HG02943 (cell line): ENCODE data around the gene CLEC2B.
"Not testable (repeated sequence)": the region's sequence is repeated elsewhere in the genome, so short reads cannot be mapped to it uniquely, and the experiment has no call there.

Experiments
- ATAC-seq: cut with Tn5 transposase; IDR thresholded peaks from one replicate; pipeline ENCODE4 v1.9.1; 2021; ENCODE audit warnings: mild to moderate bottlenecking, low read depth, moderate library complexity; ENCODE audit not compliant: unreplicated experiment

The CLEC2B gene

DNA sequence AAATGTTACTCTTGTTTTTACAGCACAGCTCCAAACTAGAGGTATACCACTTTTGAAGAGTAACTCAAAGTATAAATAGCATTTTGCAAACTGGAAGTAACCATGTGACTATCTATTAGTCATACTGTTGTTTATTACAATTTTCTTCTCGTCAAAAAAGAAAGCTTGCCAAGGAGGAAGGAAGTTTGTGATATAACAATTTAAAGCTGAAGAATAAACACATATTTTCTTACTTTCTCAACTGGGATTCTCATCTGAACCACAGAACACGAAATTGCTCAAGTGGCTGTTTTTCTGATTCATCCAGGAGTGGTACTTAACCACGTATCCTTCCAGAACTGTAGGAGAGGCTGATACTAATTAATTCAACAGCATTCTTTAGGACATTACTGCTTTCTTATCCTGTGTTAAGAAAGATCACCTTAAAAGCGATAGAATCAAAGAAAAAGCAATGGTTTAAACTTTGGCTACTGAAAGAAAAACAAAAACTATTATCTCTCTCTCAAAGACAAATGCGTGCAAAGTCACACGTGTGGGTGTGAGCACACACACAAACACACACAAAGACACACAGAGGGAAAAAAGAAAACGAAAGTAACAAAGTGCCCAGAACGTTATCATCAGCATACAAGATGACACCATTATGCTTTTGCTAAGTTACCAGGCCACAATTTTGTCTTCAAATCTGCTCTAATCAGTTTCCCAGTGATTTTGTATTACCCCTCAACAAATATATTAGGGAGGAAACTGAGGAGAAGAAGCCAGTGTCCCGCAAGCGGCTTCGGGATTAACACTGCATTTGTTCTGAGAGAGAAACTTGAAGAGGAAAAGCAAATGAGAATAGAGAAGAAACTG lies at the start of gene CLEC2B:
Gene CLEC2B, minus strand, starts transcription at position 48 of the 855 bp plus-strand sequence.
- no peak for ATAC-seq

GRCh38 chr12:9911708-9912107 lies 42.6 kb upstream of the CLEC2B start:
- no peak for ATAC-seq

DNA sequence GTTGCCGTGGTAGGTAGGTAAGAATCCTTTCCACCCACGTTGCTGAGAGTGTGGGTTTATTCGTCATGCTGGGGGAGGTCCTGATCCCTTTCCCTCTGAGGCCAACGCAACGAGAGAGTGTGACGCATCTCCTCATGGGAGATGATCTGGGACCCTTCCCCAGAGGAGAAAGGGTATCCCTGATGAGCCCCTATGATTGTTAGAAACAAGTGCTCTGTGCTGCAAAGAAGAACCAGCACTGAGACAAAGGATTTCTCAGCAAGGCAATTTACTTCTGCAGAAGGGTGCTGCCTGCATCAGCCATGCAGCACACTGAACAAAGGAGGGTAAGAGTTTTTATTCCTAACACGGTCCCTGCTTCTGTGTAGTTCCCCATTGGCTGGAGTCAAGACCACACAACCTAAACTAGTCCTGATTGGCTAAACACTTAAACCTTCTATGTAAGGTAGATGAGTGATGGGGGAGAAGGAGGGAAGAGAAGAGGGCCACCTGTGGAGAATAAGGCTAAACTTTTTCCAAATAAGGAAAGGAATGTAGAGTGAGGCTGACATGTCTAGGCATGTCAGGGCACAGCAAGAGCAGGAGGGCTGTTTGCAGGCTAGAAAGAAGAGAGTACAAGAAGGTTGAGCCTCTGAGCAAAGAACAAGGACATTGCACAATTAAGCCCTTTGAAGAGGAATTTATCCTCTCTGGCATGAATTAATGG lies 41.7 kb upstream of the CLEC2B start:
- ATAC-seq: no peak

DNA sequence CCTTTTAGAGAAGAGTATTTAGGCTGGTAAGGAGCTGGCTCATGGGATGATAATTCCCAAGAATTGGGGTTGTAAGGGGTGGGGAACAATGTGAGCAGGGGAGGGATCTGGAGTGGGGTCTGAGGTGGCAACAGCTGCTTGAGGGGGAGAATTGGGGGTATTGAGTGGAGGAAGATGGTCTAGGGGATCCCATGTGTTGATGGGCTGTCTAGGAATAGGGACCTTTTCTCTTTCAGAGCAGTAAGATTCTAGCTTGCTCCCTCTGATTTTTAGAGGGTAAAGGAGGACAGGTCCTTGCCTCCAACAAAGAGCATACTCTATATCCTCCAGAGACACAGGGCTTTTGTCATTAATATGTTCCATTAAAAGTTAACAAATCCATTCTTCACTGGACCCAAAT lies 40.6 kb upstream of the CLEC2B start:
- no peak for ATAC-seq

DNA sequence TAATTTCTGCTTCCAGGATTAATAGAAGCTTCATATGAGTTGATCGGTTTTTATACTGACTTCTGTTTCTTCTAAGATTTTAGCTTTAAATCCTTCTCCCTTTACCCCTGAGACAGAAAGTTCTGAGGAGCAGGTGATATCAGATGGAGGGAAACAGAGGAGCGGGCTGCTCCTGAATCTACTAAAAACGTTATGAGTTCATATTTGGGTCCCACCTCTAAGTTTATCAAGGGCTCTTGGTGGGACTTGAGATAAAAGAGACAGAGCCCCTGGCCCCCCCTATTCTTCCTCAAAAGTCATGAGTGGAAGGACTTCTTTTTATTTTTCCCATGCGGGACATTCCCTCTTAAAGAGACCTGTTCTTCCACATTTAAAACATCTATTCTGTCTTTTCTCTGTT lies 39.2 kb upstream of the CLEC2B start:
- ATAC-seq: no peak

DNA sequence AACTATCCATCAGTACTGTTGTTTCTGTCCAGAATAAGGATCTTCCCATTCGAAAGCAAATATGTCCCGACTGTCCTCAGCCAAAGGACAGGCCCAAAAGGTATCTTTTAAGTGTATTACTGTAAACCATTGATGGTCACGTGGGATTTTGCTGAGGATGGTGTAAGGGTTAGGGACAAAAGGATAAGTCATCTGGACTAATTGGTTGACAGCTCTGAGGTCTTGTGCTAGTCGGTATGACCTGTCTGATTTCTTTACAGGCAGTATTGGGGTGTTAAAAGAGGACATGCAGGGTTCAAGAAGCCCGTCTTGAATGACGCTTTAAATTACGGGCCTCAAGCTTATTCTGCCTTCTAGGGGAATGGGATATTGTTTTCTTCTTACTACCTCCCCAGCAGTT lies 38.6 kb upstream of the CLEC2B start:
- ATAC-seq: no peak

DNA sequence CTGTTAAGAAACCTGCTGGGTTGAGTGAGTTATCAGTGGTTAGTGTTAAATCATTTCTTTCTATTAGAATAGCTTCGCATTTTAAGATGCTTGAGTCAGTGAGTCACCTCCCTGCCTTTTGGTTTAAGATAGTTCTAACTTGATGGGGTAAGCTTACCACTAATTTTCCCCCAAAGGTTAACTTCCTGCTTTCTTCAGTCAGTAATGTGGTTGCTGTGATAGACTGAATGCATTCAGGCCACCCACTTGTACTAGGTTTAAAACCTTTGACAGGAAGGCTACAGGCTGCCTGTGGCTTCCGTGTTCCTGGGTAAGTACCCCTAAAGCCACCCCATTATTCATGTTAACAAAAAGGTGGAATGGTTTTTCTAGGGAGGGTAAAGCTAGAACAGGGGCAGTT lies 37.7 kb upstream of the CLEC2B start:
- ATAC-seq: no peak

GRCh38 chr12:9902539-9903228 lies 33.5 kb upstream of the CLEC2B start:
- no peak for ATAC-seq

DNA sequence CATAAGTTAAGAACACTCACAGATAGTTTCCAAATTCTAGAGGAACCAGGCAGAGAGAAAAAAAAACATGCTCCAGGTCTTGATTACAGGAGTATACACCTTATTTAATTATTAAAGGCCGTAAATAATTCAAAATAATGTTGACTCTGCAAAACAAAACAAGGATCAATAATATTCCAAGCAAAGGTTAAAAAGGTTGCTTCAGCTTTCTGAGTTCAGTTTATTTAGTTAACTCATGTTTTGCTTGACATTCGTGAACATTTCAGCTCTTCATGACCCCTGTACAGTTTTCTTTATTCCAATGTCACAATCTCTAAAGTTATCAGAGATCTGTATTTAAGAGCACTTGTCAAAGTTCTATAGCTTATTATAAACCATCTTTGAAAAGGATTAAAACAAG lies 31.8 kb upstream of the CLEC2B start:
- no peak for ATAC-seq

- ATAC-seq: no peak
Observed at GRCh38 chr12:9899209-9899608, 30.1 kb upstream of the CLEC2B start.

GRCh38 chr12:9897535-9897934 lies 28.4 kb upstream of the CLEC2B start:
- no peak for ATAC-seq

DNA sequence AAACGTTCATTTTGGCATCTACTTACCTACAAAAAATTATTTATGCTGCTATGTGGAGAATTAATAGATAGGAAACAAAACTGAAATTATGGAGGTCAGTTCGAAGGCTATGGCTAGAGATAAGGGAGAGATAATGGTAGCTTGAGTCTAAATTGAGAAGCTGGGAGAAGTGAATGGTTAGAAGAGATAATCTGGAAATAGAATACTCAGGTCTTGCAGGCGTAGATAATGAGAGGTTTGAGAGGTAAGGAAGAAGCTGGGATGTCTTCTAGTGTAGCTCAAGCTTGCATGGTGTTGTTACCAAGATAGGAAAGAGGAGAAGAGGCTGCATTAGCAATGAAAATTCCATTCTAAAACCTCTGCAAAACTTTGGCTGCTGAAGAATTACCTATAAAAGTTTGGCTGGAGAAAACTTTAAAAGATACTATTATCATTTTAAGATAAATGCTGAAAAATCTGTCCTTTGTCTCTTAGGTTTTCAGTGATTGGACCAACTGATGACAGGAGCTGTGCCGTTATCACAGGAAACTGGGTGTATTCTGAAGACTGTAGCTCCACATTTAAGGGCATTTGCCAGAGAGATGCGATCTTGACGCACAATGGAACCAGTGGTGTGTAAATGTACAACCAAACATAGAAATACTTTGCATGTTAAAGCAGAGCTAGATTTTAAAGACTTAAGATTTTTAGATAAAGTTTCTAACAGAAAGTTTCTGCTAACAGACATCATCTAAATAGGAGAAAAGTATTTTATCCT lies 26.2 kb upstream of the CLEC2B start:
- ATAC-seq: no peak

- ATAC-seq: no peak
Observed at GRCh38 chr12:9888665-9889273, 19.6 kb upstream of the CLEC2B start.

DNA sequence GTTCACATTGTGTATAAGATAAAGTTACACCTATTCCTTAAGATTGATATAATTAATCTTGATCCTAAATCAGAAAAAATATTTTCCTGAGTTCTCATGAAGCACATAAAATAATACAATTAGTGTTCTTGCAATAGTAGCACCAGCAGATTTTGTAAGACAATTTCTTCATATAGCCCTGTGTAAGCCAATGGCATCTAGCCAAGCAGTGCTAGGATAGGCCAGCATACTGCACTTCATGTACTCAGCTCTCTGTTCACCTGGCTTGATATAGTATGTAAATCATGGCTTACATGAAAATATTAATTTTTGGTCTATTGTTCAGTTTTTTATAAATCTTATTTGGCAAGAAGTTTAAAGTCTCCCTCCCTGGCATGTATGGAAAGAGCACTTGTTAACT lies 14.0 kb upstream of the CLEC2B start:
- ATAC-seq: no peak

DNA sequence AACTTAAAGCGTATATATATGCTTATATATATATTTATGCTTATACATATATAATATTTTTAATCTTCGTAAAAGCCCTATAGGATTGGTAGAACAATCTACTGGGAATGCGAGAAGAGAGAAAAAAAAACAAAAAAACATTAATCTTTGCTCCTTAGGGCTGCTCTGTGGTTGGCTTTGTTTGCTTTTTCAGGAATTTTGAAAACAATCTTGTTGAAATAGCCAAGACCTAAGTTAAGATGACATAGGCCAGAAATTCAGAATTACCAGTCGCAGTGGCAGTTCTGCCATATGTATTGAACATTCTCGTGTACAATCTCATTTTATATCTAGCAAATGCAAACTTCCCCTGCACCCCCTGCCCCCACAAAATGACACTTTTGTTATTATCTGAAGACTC lies 12.8 kb upstream of the CLEC2B start:
- ATAC-seq: no peak

- ATAC-seq: no peak
Observed at GRCh38 chr12:9881246-9881645, 12.1 kb upstream of the CLEC2B start, which contains the start of gene KLRF2. TSS of gene KLRF2 (plus strand) at chr12:9881489. CDS start at chr12:9881596, 107 bp downstream.

- ATAC-seq: no peak
Observed at GRCh38 chr12:9880532-9881078, 11.5 kb upstream of the CLEC2B start.

DNA sequence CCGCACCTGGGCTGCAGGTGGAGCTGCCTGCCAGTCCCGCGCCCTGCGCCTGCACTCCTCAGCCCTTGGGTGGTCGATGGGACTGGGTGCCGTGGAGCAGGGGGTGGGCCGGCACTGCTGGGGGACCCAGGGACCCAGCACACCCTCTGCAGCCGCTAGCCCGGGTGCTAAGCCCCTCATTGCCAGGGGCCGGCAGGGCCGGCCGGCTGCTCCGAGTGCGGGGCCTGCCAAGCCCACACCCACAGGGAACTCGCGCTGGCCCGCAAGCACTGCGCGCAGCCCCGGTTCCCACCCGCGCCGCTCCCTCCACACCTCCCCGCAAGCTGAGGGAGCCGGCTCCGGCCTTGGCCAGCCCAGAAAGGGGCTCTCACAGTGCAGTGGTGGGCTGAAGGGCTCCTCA lies 7.0 kb upstream of the CLEC2B start:
- not testable (repeated sequence) for ATAC-seq

GRCh38 chr12:9872742-9873141 lies 3.6 kb upstream of the CLEC2B start:
- no peak for ATAC-seq

DNA sequence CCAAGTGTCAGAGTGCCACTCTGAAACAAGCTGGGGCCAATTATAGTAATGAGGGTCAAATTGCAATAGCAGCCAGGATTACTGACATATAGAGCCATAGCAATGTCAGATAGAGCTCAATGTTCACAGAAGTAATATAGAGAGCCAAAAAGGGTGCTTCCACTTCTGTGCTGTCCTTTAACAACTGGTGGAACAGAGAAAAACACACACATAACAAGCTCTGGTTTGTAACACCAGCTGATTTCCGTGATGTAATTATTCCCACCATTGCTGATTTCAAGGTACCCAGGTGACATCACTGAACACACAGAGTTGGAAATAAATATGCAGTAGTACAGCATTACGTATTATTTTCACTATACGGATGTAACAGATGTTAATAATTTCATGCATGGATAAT lies 3.0 kb upstream of the CLEC2B start:
- no peak for ATAC-seq
